K562 (cell line): ENCODE results near the gene NINJ2. TPM values are rescaled to one million over a fixed set of nuclear protein-coding genes. Genes with fewer than 3 reads are reported as not detected.

Experiments
- ATAC-seq: fragments of 200-7000 bp; cut with Tn5 transposase; 3 replicates; pipeline ENCODE4 v1.9.1; 2020; ENCODE audit warnings: moderate library complexity
- BruUV-seq: library from RNA; stranded (reverse); fragments of 400-500 nt; replicated peaks from 2 replicates; lab custom pipeline; 2021; lab: Mats Ljungman, UMichigan
- CTCF ChIA-PET: fragments of 300-600 bp; formaldehyde crosslinking; extraction: SDS; loops from one replicate; lab custom pipeline; 2021; ENCODE audit warnings: low intra/inter-chr PET ratio; lab: Yijun Ruan, JAX
- POLR2A ChIA-PET: fragments of 300-600, 350-650 bp; sonication (Branson Sonifier 250); formaldehyde crosslinking; extraction: SDS; loops from one replicate; lab custom pipeline; 2021; ENCODE audit warnings: antibody characterized with exemption, inconsistent platforms; lab: Yijun Ruan, JAX
- DNase-seq, 4 experiments: peaks; one replicate each; pipeline versions ENCODE4 v3.0.0 to v3.0.0-alpha.2; 2011 to 2018; ENCODE audit warnings: low spot score in 3 of 4, mixed read lengths in 3 of 4; ENCODE audit errors: extremely low read depth in 1 of 4
- FAIRE-seq: peaks from 2 replicates; lab custom pipeline; 2011; peaks lifted over from hg19 to GRCh38; lab: Jason Lieb, UNC
- H2AFZ ChIP-seq: 2 replicates; pipeline ENCODE4 v1.6.0; 2011; ENCODE audit warnings: low read depth, low read length, control low read depth, inconsistent platforms
- H3K27ac ChIP-seq: fragments of 200-600 bp; 3 replicates; pipeline ENCODE4 v1.8.0; 2011; ENCODE audit warnings: low read depth, mild to moderate bottlenecking, control low read depth, inconsistent platforms, low read length, moderate library complexity, mixed read lengths; ENCODE audit errors: extremely low read depth
- H3K27me3 ChIP-seq, 2 experiments: fragments of 300-600 bp in 1 of 2; 2 replicates in 1 of 2; 3 replicates in 1 of 2; pipeline versions ENCODE4 v1.6.0 to v1.8.0; 2011; ENCODE audit warnings: inconsistent platforms in 2 of 2, low read length in 2 of 2, mild to moderate bottlenecking in 1 of 2, mixed read lengths in 1 of 2, moderate library complexity in 1 of 2; ENCODE audit not compliant: control insufficient read depth in 2 of 2, insufficient read depth in 2 of 2
- H3K36me3 ChIP-seq: fragments of 300-600 bp; 3 replicates; pipeline ENCODE4 v1.8.0; 2011; ENCODE audit warnings: mild to moderate bottlenecking, low read length, inconsistent platforms; ENCODE audit not compliant: control insufficient read depth, insufficient read depth
- H3K4me1 ChIP-seq, 2 experiments: fragments of 200-600 bp in 1 of 2; replicated peaks in 1 of 2; 2 replicates in 1 of 2; 3 replicates in 1 of 2; pipeline versions ENCODE4 v1.5.1 to v1.8.0; 2011; ENCODE audit warnings: inconsistent platforms in 2 of 2, low read length in 2 of 2, mild to moderate bottlenecking in 1 of 2, mixed read lengths in 1 of 2, moderate library complexity in 1 of 2; ENCODE audit not compliant: control insufficient read depth in 2 of 2, insufficient read depth in 2 of 2
- H3K4me2 ChIP-seq: 2 replicates; pipeline ENCODE4 v1.6.1; 2011; ENCODE audit warnings: low read length, control low read depth, inconsistent platforms, mixed read lengths; ENCODE audit not compliant: insufficient read depth
- H3K4me3 ChIP-seq: fragments of 200-600 bp; sonication (generic), shearing (Covaris generic); 2 replicates; pipeline ENCODE4 v1.5.1; 2016; ENCODE audit warnings: control low read depth, inconsistent platforms
- H3K79me2 ChIP-seq: fragments of 200-600 bp; 3 replicates; pipeline ENCODE4 v1.8.0; 2011; ENCODE audit warnings: low read length, inconsistent platforms; ENCODE audit not compliant: control insufficient read depth, insufficient read depth
- H3K9ac ChIP-seq, 2 experiments: 2 replicates each; pipeline versions ENCODE4 v1.6.0 to v1.6.1; 2011; ENCODE audit warnings: low read depth in 2 of 2, low read length in 2 of 2, control low read depth in 1 of 2, inconsistent platforms in 1 of 2, mild to moderate bottlenecking in 1 of 2, mixed read lengths in 1 of 2; ENCODE audit not compliant: insufficient read depth in 1 of 2
- H3K9me1 ChIP-seq: one replicate; pipeline ENCODE4 v1.6.0; 2011; ENCODE audit warnings: inconsistent platforms, mild to moderate bottlenecking, low read length, moderate library complexity; ENCODE audit not compliant: control insufficient read depth, insufficient read depth
- H3K9me3 ChIP-seq: replicated peaks from 2 replicates; pipeline ENCODE4 v1.5.1; 2011; ENCODE audit warnings: low read depth, low read length, inconsistent platforms; ENCODE audit not compliant: control insufficient read depth, insufficient read depth
- H4K20me1 ChIP-seq: replicated peaks from 2 replicates; pipeline ENCODE4 v1.6.1; 2011; ENCODE audit warnings: low read length, inconsistent platforms, mixed read lengths; ENCODE audit not compliant: control insufficient read depth, insufficient read depth
- MCM2 ChIP-seq: fragments of 450-650 bp; IDR thresholded peaks from 2 replicates; pipeline ENCODE4 v1.6.1; 2017; ENCODE audit warnings: low read depth, mild to moderate bottlenecking
- NFE2 ChIP-seq: IDR thresholded peaks from 2 replicates; pipeline ENCODE4 v1.6.1; 2014; ENCODE audit warnings: antibody characterized with exemption, low read depth
- PRMT5 ChIP-seq: sonication (generic); formaldehyde crosslinking; IDR thresholded peaks from 2 replicates; pipeline ENCODE4 v1.5.0; 2020; ENCODE audit warnings: missing genetic modification reagents
- RBM34 ChIP-seq: fragments of 200-400 bp; formaldehyde crosslinking; IDR thresholded peaks from 2 replicates; pipeline ENCODE4 v1.6.1; 2018; ENCODE audit warnings: low read length, borderline replicate concordance; ENCODE audit not compliant: insufficient read depth
- TEAD4 ChIP-seq, 2 experiments: sonication (generic) in 1 of 2; formaldehyde crosslinking in 1 of 2; IDR thresholded peaks; 2 replicates each; pipeline versions ENCODE4 v1.6.1 to v1.8.0; 2012 to 2022; ENCODE audit warnings: borderline replicate concordance in 1 of 2, inconsistent platforms in 1 of 2, low read length in 1 of 2, mild to moderate bottlenecking in 1 of 2, missing genetic modification reagents in 1 of 2
- TSC22D4 ChIP-seq: fragments of 450-650 bp; IDR thresholded peaks from 2 replicates; pipeline ENCODE4 v1.6.1; 2016; ENCODE audit warnings: missing genetic modification characterization, missing biosample characterization, control low read depth
- ZNF79 ChIP-seq: fragments of 250-450 bp; sonication (Bioruptor Pico); IDR thresholded peaks from 2 replicates; pipeline ENCODE4 v1.4.0; 2020; ENCODE audit warnings: low read depth, mild to moderate bottlenecking, moderate library complexity
- WGBS: fragments of 100-300 bp; shearing (Covaris generic); methylation state at CpG from one replicate; pipeline ENCODE4 v1.1.6; 2016; ENCODE audit warnings: low coverage, mixed read lengths; ENCODE audit not compliant: insufficient coverage; ENCODE audit errors: missing lambda C conversion rate; 5-methylcytosine and 5-hydroxymethylcytosine counted together
- in situ Hi-C: fragments of 300-500 bp; cut with MboI; formaldehyde crosslinking; loops from 4 replicates; pipeline ENCODE4 v1.15.0; 2018; ENCODE audit warnings: inconsistent platforms, mixed read lengths
- intact Hi-C: fragments of 100-400 bp; cut with micrococcal nuclease; formaldehyde crosslinking; loops from 2 replicates; pipeline ENCODE4 v1.14.2; 2022
- polyA plus RNA-seq, 8 experiments: library from polyadenylated mRNA; depleted of rRNA in 4 of 8; stranded (reverse) in 5 of 8; unstranded in 3 of 8; fragments of >200 nt; fragmentation: Nextera tagmentation in 2 of 8; fragmentation: Illumina TruSeq in 1 of 8; extraction: Ambion mirVana in 2 of 8; extraction: Trizol in 1 of 8; gene quantifications; 2 replicates each; pipeline versions ENCODE4 v1.2.1 to v1.2.3, GENCODE V29; 2011 to 2014; ENCODE audit warnings: inconsistent platforms in 1 of 8, missing spikeins in 1 of 8
- total RNA-seq, 7 experiments: library from RNA; depleted of rRNA in 6 of 7; stranded (reverse); fragments of >200 nt in 6 of 7; fragmentation: Illumina TruSeq in 2 of 7; extraction: Trizol in 2 of 7; gene quantifications; 2 replicates each; pipeline versions ENCODE4 v1.2.1 to v1.2.3, GENCODE V29; 2011 to 2021; ENCODE audit warnings: low replicate concordance in 1 of 7
- TF ChIP-seq, protein P1 (sequence below), 3 experiments: fragments of 200-800 bp in 1 of 3; sonication (Bioruptor generic) in 1 of 3; sonication (generic) in 1 of 3; formaldehyde crosslinking in 1 of 3; IDR thresholded peaks; 2 replicates each; pipeline versions ENCODE4 v1.6.1 to v1.8.0; 2016 to 2022; ENCODE audit warnings: mild to moderate bottlenecking in 2 of 3, missing compliant biosample characterization in 2 of 3, missing genetic modification characterization in 2 of 3, missing genetic modification reagents in 1 of 3
- TF ChIP-seq, protein P2 (sequence below): fragments of 450-650 bp; formaldehyde crosslinking; IDR thresholded peaks from 2 replicates; pipeline ENCODE4 v1.4.0; 2020; ENCODE audit warnings: mild to moderate bottlenecking, moderate library complexity
- TF ChIP-seq, protein P3 (sequence below): sonication (generic); formaldehyde crosslinking; IDR thresholded peaks from 2 replicates; pipeline ENCODE4 v1.8.0; 2022; ENCODE audit warnings: mild to moderate bottlenecking, missing genetic modification reagents
- TF ChIP-seq, protein P4 (sequence below): fragments of 450-650 bp; formaldehyde crosslinking; conservative IDR thresholded peaks from 2 replicates; pipeline ENCODE4 v1.4.0; 2022; ENCODE audit warnings: mild to moderate bottlenecking, missing genetic modification characterization

NINJ2 gene
- total and polyA plus RNA-seq, 9 of the 15 experiments (the other 6 are each of a cell fraction or from before 2014, with no cell fraction given): 2.6 to 16.0 (median 4.5) TPM

DNA sequence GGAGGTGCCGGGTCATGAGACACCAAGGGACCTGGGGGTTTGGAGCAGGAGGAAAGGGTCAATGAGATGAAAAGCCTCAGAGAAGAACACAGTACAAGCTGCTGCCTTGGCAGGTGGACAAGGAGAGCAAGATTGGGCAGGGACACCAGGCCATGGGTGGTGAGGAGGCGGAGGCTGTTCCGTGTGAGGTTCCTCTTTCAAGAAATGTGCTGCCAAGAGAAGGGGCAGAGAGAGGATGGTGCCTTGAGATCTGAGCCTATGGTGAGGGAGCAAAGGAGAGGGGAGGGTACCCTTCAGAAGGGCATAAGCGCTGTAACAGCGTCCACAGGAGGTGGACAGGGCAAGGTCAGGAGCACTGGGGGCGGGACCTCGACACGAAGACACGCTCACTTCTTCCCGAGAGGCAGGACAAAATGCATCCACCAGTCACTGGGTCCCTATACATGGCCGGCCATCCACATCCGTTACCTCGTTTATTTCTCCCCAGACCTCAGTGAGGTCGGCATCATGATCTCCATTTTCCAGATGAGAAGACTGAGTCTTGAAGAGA, 103.3 kb downstream of the NINJ2 start (continued):
- no peak for TF ChIP-seq RBM34

DNA sequence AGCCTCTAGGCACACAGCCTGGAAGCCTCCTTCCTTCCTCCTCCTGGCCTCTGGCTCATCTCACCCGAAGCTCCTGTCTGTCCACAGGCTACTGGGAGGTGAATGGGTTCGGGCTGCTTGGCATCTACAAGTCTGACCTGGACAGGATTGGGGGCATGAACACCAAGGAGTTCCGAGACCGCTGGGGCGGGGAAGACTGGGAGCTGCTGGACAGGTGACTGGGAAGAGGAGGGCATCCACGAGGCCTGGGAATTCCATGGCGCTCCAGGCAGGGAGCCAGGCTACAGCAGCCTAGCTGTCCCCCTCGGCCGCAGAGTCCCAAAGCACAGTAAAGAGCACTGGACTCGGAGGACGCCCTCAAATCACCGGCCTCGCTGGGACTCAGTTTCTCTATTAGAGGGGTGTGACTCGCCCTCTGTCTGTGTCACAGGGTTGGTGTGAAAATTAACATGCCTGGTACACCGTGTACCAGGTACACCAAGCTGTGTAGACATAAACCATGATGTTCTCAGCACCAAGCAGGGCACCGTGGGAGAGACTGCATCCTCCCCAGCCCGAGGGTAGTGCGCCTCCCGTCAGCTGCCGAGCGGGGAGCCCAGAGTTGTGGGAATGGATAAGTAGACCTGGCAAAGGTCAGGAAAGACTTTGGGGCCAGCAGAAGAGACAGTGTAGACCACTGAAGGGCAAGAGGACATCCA, 103.9 kb downstream of the NINJ2 start:
- Histone ChIP-seq H3K9me3 (no peaks in the 10 kb centered on the region), H4K20me1 (0 out of 2 replicates have a peak, but pooled peaks cover 9% of the 10 kb centered on the region), H3K27ac (no peak overlapping the region), H3K9me1 (no peaks in the 10 kb centered on the region), H3K27me3 (peaks cover 19 to 42% of the 10 kb centered on the region in 2 experiments; a peak in 4 of 5 replicates), H3K4me1 (peaks cover 12 to 36% of the 10 kb centered on the region in 2 experiments; a peak in 4 of 5 replicates), H3K36me3 (no peaks in the 10 kb centered on the region), H3K4me3 (no peak overlapping the region), H2AFZ (no peak overlapping the region), H3K9ac (no peak overlapping the region), H3K4me2 (no peak overlapping the region), H3K79me2 (no peaks in the 10 kb centered on the region)
- POLR2A ChIA-PET: interaction anchor here (0.8 kb wide), 1 partner anchor 11 kb away, joined by 4 read pairs; no protein-coding TSS in a partner anchor
- DNase-seq (no peak), ATAC-seq (no peak), FAIRE-seq (no peak)
- in situ Hi-C loops (loop anchor here (25.0 kb wide), 1 partner anchor 1028 kb away; the partner anchor contains the start of gene FBXL14), intact Hi-C loops (no loop called here)
- BruUV-seq: no TSS peak
- 0% methylated on average over 11 of the region's 21 CpGs for WGBS
- CTCF ChIA-PET: no interaction called here
- TF ChIP-seq TSC22D4 (no peak), PRMT5 (CRISPR knock-in tag) (no peak), TEAD4 (IDR thresholded peaks at IDR 0.05; ENCODE audit: low read length) (no peak), TEAD4 (CRISPR knock-in tag; IDR thresholded peaks at IDR 0.05; ENCODE audit: borderline replicate concordance) (no peak), NFE2 (no peak), MCM2 (no peak), ZNF79 (CRISPR knock-in tag) (no peak)
- TF ChIP-seq, protein P1, sequence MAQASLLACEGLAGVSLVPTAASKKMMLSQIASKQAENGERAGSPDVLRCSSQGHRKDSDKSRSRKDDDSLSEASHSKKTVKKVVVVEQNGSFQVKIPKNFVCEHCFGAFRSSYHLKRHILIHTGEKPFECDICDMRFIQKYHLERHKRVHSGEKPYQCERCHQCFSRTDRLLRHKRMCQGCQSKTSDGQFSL (CRISPR knock-in tag; IDR thresholded peaks at IDR 0.05): no peak
- TF ChIP-seq, protein P1 (tag; IDR thresholded peaks at IDR 0.05): no peak
- TF ChIP-seq, protein P2, sequence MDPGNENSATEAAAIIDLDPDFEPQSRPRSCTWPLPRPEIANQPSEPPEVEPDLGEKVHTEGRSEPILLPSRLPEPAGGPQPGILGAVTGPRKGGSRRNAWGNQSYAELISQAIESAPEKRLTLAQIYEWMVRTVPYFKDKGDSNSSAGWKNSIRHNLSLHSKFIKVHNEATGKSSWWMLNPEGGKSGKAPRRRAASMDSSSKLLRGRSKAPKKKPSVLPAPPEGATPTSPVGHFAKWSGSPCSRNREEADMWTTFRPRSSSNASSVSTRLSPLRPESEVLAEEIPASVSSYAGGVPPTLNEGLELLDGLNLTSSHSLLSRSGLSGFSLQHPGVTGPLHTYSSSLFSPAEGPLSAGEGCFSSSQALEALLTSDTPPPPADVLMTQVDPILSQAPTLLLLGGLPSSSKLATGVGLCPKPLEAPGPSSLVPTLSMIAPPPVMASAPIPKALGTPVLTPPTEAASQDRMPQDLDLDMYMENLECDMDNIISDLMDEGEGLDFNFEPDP (CRISPR knock-in tag): no peak
- TF ChIP-seq, protein P3, sequence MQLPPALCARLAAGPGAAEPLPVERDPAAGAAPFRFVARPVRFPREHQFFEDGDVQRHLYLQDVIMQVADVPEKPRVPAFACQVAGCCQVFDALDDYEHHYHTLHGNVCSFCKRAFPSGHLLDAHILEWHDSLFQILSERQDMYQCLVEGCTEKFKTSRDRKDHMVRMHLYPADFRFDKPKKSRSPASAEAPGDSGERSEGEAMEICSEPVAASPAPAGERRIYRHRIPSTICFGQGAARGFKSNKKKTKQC: no peak
- TF ChIP-seq, protein P4, sequence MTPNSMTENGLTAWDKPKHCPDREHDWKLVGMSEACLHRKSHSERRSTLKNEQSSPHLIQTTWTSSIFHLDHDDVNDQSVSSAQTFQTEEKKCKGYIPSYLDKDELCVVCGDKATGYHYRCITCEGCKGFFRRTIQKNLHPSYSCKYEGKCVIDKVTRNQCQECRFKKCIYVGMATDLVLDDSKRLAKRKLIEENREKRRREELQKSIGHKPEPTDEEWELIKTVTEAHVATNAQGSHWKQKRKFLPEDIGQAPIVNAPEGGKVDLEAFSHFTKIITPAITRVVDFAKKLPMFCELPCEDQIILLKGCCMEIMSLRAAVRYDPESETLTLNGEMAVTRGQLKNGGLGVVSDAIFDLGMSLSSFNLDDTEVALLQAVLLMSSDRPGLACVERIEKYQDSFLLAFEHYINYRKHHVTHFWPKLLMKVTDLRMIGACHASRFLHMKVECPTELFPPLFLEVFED (CRISPR knock-in tag): no peak
